Activated naive CD8-positive, alpha-beta T cell treated with anti-CD3 and anti-CD28 coated beads, Interleukin-2, amount 10 ng/mL, durations not matched to agents 7 days and 5 days (primary cell): ENCODE measurements around the gene ANKS1B. TPM values are rescaled to one million over a fixed set of nuclear protein-coding genes. Genes with fewer than 3 reads are reported as not detected.
A peak's percentile ranks its signal among the peaks of the same experiment; 100 is the strongest.
"Not testable (repeated sequence)": the region's sequence is repeated elsewhere in the genome, so short reads cannot be mapped to it uniquely, and the experiment has no call there.

Experiments
- ATAC-seq: fragments of 150-1000 bp; cut with Tn5 transposase; one replicate; pipeline ENCODE4 v1.10.0; 2021; ENCODE audit warnings: low read depth, moderate library complexity
- POLR2A ChIA-PET: fragments of 350-600 bp; sonication (Branson Sonifier 250); formaldehyde crosslinking; loops from one replicate; lab custom pipeline; 2021; ENCODE audit warnings: antibody characterized with exemption; lab: Charles Lee
- DNase-seq: peaks from one replicate; pipeline ENCODE4 v3.0.0; 2021
- H3K27ac Mint-ChIP-seq: one replicate; pipeline ENCODE4 v1.8.0; 2022; ENCODE audit warnings: mild to moderate bottlenecking, mixed read lengths
- H3K27me3 Mint-ChIP-seq: one replicate; pipeline ENCODE4 v1.8.0; 2022; ENCODE audit warnings: mild to moderate bottlenecking, moderate library complexity, mixed read lengths
- H3K36me3 Mint-ChIP-seq: one replicate; pipeline ENCODE4 v1.8.0; 2021; ENCODE audit warnings: mild to moderate bottlenecking, mixed read lengths
- H3K4me1 Mint-ChIP-seq: one replicate; pipeline ENCODE4 v1.8.0; 2021; ENCODE audit warnings: mixed read lengths
- H3K4me3 Mint-ChIP-seq: one replicate; pipeline ENCODE4 v1.8.0; 2022; ENCODE audit warnings: mild to moderate bottlenecking, moderate library complexity, mixed read lengths
- H3K9me3 Mint-ChIP-seq: one replicate; pipeline ENCODE4 v1.8.0; 2021; ENCODE audit warnings: mixed read lengths
- total RNA-seq, 2 experiments: library from RNA; stranded (reverse); gene quantifications; one replicate each; pipeline ENCODE4 v1.2.3, GENCODE V29; 2021

ANKS1B gene
- total RNA-seq, 2 experiments from 2014 or later: not detected

DNA sequence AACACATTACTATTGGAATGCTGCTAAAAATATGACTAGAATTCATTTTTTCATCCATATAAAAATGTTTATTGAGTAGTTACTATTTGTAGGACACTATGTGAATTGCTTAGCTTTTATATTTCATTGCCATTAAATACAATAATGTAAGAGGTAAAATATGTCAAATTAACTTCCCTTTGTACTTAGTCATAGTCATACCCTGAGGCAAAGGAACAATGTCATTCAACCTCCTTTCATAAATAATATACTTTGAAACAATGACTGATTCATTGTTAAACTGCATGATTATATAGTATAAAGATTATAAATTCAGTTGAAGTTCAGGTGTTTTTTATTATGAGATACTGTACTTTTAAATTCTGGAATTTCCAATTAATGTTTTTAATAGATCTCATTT lies 232.0 kb downstream of the ANKS1B start:
- Mint-ChIP-seq H3K36me3 (no peaks in the 10 kb centered on the region), H3K27ac (no peak overlapping the region), H3K4me3 (no peak overlapping the region), H3K27me3 (no peaks in the 10 kb centered on the region), H3K4me1 (no peaks in the 10 kb centered on the region), H3K9me3 (no peaks in the 10 kb centered on the region)
- DNase-seq: no peak
- POLR2A ChIA-PET: no interaction called here
- no peak for ATAC-seq

DNA sequence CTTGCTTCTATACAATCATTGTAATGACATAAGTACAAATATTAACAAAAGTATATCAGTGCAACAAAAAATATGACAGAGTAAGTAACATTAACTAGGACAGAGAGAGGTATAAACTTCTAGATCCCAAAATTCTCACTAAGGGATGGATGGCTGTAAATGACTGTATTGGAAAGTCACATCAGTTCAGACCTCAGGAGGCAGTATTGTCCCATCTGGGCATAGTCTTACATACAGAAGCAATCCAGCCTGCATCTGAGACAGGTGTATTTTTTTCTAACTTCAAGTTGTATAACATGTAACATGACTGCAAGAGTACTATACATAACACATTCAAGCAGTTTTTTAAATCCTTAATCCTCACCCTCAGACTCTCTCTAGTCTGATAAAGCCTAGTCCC lies 238.2 kb downstream of the ANKS1B start:
- H3K36me3 Mint-ChIP-seq: no peaks in the 10 kb centered on the region
- ATAC-seq (no peak), DNase-seq (no peak)
- POLR2A ChIA-PET: no interaction called here
- no peaks in the 10 kb centered on the region for H3K27me3 Mint-ChIP-seq
- H3K4me3 Mint-ChIP-seq: no peak overlapping the region
- H3K27ac Mint-ChIP-seq: no peak overlapping the region
- no peaks in the 10 kb centered on the region for H3K4me1 Mint-ChIP-seq
- H3K9me3 Mint-ChIP-seq: no peaks in the 10 kb centered on the region

DNA sequence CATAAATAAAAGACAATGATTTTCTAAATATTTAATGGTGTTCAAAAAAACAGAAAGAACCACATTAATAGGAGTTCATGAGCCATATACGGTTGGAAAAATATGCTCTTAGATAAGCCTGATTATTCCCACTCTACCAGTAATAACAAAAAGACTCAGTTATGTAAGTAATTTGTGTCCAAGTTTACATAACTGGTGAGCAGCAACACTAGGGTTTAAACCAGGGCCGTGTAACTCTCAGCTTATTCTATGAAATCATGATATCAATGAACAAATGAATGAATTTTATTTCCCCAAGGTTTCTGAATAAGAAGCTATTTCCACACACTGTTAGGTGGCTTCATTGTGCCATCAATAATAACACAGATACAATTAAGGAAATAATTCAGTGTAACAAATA lies 238.8 kb downstream of the ANKS1B start:
- Mint-ChIP-seq H3K4me1 (no peaks in the 10 kb centered on the region), H3K36me3 (no peaks in the 10 kb centered on the region), H3K4me3 (no peak overlapping the region), H3K27ac (no peak overlapping the region), H3K27me3 (no peaks in the 10 kb centered on the region), H3K9me3 (no peaks in the 10 kb centered on the region)
- ATAC-seq (no peak), DNase-seq (no peak)
- POLR2A ChIA-PET: no interaction called here

DNA sequence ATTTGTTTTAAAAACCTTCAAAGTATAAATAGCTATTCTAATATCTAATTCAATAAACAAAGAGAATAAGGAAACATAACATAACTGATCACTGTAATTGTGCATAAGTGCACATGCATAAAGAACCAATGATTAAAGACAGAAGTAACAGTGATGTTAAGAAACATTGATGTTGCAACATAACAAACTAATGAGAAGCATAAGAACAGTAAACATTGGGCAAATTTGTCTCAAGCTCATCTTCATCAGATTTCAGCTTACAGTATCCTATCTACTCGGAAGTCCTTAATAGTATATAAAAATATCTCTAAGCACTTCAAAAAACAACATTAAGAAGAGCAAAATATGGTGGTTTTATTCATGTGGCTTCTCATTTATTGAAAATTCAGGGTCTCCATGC lies 239.6 kb downstream of the ANKS1B start:
- Mint-ChIP-seq H3K27me3 (no peaks in the 10 kb centered on the region), H3K27ac (no peak overlapping the region), H3K9me3 (no peaks in the 10 kb centered on the region), H3K4me1 (no peaks in the 10 kb centered on the region), H3K4me3 (no peak overlapping the region), H3K36me3 (no peaks in the 10 kb centered on the region)
- ATAC-seq: no peak
- DNase-seq: no peak
- POLR2A ChIA-PET: no interaction called here

DNA sequence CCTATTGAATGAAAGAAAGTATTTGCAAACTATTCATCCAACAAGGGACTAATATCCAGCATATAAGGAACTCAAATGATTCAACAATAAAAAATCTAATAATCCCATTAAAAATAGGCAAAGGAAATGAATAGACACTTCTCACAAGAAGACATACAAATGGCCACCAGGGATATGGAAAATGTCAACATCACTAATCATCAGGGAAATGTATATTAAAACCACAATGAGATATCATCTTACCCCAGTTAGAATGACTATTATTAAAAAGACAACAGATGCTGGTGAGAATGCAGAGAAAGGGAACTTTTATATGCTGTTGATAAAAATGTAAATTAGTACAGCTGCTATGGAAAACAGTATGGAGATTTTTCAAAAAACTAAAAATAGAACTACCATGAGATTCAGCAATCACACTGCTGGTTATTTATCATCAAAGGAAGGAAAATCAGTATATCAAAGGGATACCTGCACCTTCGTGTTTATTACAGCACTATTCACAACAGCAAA lies 247.9 kb downstream of the ANKS1B start:
- Mint-ChIP-seq H3K4me1 (no peaks in the 10 kb centered on the region), H3K27ac (no peak overlapping the region), H3K36me3 (no peaks in the 10 kb centered on the region), H3K9me3 (peaks cover 2% of the 10 kb centered on the region), H3K4me3 (no peak overlapping the region), H3K27me3 (no peaks in the 10 kb centered on the region)
- POLR2A ChIA-PET: no interaction called here
- DNase-seq (no peak), ATAC-seq (no peak)

DNA sequence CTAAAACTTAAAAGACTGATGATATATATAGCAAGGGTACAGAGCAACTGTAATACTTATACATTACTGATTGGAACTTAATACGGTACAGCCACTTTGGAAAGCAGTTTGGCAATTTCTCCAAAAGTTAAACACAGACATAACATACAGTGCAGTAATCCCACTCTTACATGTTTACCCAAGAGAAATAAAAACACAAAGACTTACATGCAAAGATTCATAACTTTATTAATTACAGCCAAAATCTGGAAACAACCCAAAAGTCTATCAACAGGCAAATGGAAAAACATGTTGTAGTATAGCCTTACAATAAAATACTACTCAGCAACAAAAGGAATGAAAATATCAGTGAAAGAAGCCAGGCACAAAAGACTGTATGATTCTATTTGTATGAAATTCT lies 252.6 kb downstream of the ANKS1B start:
- no peak for ATAC-seq
- H3K27me3 Mint-ChIP-seq: no peaks in the 10 kb centered on the region
- POLR2A ChIA-PET: no interaction called here

DNA sequence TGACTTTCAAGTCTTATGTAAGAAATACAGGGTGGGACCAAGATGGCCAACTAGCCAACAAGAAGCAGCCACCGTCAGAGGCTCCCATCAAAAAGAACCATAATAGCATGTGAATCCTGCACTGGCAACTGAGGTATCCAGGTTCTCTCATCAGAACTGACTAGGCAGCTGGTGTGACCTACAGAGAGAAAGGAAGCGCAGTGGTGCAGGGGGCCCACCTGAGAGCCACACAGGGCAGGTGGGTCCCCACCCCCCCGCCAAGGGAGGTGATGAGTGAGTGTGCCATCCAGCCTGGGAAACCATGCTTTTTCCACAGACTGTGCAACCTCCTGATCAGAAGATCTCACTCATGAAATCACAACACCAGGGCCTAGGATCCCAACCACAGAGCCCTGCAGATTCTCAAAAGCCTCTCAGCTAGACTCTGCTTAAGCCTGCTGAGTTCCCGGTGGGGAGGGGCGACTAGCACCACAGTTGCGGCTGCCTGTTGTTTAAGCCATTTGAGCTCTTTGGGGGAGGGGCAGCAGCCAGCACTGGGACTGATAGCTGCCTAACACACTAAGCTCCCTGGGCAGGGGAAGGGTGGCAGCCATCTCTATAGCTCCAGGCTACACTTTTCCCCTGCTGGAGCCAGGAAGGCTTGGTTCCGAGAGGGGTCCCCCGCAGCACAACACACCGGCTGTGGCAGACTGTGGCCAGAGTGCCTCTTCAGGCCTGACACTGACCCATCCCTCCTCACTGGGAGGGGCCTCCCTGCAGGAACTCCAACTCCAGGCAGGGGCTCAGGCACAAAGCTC lies 261.8 kb downstream of the ANKS1B start:
- Mint-ChIP-seq H3K27me3 (no peaks in the 10 kb centered on the region), H3K36me3 (no peaks in the 10 kb centered on the region), H3K27ac (no peak overlapping the region), H3K4me3 (no peak overlapping the region), H3K4me1 (no peaks in the 10 kb centered on the region), H3K9me3 (no peaks in the 10 kb centered on the region)
- DNase-seq (no peak), ATAC-seq (no peak)
- POLR2A ChIA-PET: no interaction called here

More for the DNA sequence above, 252.6 kb downstream of the ANKS1B start:
- DNase-seq: no peak
- Mint-ChIP-seq H3K4me1 (no peaks in the 10 kb centered on the region), H3K9me3 (peaks cover 2% of the 10 kb centered on the region), H3K27ac (no peak overlapping the region), H3K4me3 (no peak overlapping the region), H3K36me3 (no peaks in the 10 kb centered on the region)

DNA sequence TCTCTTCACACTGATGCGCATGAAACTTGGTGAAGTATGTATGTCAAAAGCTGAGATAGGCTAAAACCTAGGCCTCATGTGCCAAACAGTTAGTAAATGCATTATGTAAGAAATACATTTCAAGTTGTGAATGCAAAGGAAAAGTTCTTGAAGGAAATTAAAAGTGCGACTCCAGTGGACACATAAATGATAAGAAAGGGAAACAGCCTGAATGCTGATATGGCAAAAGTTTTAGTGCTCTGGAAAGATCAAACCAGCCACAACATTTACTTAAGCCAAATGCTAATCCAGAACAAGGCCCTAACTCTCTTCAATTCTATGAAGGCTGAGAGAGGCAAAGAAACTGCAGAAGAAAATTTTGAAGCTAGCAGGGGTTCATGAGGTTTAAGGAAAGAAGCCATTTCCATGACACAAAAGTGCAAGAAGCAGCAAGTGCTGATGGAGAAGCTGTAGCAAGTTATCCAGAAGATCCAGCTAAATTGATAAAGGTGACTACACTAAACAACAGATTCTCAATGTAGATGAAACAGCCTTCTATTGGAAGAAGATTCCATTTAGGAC lies 262.9 kb downstream of the ANKS1B start:
- DNase-seq (no peak), ATAC-seq (no peak)
- H3K27me3 Mint-ChIP-seq: no peaks in the 10 kb centered on the region
- peaks cover 1% of the 10 kb centered on the region for H3K9me3 Mint-ChIP-seq
- no peaks in the 10 kb centered on the region for H3K4me1 Mint-ChIP-seq
- POLR2A ChIA-PET: no interaction called here
- H3K36me3 Mint-ChIP-seq: no peaks in the 10 kb centered on the region
- H3K4me3 Mint-ChIP-seq: no peak overlapping the region
- H3K27ac Mint-ChIP-seq: no peak overlapping the region

DNA sequence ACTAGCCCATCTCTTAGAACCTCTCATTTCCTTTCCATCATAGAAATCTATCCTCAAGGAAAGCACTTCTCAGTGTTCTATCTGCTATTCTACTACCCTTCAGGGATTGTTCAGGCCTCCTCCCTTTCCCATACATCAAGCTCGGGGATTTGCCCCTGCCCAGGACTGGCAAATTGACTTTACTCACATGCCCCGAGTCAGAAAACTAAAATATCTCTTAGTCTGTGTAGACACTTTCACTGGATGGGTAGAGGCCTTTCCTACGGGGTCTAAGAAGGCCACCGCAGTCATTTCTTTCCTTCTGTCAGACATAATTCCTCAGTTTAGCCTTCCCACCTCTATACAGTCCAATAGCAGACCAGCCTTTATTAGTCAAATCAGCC lies 264.7 kb downstream of the ANKS1B start:
- H3K27ac Mint-ChIP-seq, H3K4me1 Mint-ChIP-seq, H3K27me3 Mint-ChIP-seq, ATAC-seq, POLR2A ChIA-PET, DNase-seq, H3K36me3 Mint-ChIP-seq, H3K9me3 Mint-ChIP-seq, H3K4me3 Mint-ChIP-seq: not testable (repeated sequence)

DNA sequence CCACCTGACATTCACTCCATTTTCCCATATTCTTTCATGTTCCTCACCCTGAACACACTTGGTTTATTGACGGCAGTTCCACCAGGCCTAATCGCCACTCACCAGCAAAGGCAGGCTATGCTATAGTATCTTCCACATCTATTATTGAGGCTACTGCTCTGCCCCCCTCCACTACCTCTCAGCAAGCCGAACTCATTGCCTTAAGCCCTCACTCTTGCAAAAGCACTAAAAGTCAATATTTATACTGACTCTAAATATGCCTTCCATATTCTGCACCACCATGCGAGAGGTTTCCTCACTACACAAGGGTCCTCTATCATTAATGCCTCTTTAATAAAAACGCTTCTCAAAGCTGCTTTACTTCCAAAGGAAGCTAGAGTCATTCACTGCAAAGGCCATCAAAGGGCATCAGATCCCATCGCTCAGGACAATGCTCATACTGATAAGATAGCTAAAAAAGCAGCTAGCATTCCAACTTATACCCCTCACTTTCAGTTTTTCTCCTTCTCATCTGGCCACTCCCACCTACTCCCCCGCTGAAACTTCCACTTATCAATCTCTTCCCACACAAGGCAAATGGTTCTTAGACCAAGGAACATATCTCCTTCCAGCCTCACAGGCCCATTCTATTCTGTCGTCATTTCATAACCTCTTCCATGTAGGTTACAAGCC lies 265.2 kb downstream of the ANKS1B start:
- DNase-seq, H3K27me3 Mint-ChIP-seq, H3K4me3 Mint-ChIP-seq, H3K9me3 Mint-ChIP-seq, H3K4me1 Mint-ChIP-seq, ATAC-seq, POLR2A ChIA-PET, H3K36me3 Mint-ChIP-seq, H3K27ac Mint-ChIP-seq: not testable (repeated sequence)

DNA sequence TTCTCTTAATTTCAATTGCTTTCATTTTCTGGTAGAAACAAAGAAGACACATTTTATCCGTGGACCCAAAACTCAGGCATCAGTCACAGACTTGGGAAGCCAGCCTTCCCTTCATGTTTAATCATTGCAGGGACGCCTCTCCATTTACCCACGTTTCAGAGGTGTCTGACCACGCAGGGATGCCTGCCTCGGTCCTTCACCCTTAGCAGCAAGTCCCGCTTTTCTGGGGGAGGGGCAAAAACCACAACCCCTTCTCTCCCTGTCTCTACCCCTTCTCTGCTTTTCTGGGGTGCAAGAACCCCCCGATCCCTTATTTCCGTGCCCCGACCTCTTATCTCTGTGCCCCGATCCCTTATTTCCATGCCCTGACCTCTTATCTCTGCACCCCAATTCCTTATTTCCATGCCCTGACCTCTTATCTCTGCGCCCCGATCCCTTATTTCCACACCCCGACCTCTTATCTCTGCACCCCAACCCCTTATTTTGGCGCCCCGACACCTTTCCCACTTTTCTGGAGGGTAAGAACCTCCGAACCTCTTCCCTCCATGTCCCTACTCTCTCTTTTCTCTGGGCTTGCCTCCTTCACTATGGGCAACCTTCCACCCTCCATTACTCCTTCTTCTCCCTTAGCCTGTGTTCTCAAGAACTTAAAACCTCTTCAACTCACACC lies 268.8 kb downstream of the ANKS1B start:
- H3K27me3 Mint-ChIP-seq, H3K9me3 Mint-ChIP-seq, DNase-seq, H3K4me1 Mint-ChIP-seq, H3K36me3 Mint-ChIP-seq, POLR2A ChIA-PET, H3K4me3 Mint-ChIP-seq, ATAC-seq: not testable (repeated sequence)
- H3K27ac Mint-ChIP-seq: peak overlapping the region; percentile 54

DNA sequence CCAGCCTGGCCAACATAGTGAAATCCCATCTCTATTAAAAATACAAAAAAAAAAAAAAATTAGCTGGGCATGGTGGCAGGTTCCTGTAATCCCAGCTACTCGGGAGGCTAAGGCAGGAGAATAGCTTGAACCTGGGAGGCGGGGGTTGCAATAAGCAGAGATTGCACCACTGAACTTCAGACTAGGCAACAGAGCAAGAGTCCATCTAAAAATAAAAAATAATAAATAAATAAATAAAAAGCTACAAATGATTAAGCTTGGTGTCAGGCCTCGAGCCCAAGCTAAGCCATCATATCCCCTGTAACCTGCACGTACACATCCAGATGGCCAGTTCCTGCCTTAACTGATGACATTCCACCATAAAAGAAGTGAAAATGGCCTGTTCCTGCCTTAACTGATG lies 269.8 kb downstream of the ANKS1B start:
- ATAC-seq, H3K9me3 Mint-ChIP-seq, H3K36me3 Mint-ChIP-seq, POLR2A ChIA-PET, H3K27ac Mint-ChIP-seq, H3K27me3 Mint-ChIP-seq, H3K4me1 Mint-ChIP-seq, DNase-seq, H3K4me3 Mint-ChIP-seq: not testable (repeated sequence)

DNA sequence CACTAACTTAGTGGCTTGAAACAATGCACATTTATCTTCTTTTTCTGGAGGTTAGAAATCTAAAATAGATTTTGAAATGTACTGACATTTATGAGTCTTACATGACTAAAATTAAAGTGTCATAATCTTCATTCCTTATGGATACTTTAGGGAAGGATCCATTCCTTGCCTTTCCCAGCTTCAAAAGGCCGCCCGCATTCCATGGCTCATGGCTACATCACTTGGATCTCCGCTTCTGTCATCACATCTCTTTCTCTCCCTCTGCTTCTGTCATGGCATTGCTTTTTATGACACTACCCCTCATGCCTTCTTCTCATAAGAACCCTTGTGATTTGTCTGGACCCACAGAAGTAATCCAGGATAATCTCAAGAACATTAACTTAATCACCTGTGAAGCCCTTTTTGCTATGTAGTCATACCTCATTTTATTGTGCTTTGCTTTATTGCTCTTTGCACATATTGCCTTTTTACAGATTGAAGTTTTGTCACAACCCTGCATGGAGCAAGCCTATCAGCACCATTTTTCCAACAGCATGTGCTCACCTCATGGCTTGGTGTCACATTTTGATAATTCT lies 270.7 kb downstream of the ANKS1B start:
- Mint-ChIP-seq H3K9me3 (peaks cover 4% of the 10 kb centered on the region), H3K4me3 (no peak overlapping the region), H3K4me1 (no peaks in the 10 kb centered on the region), H3K36me3 (no peaks in the 10 kb centered on the region), H3K27ac (no peak overlapping the region), H3K27me3 (no peaks in the 10 kb centered on the region)
- POLR2A ChIA-PET: no interaction called here
- no peak for ATAC-seq
- DNase-seq: no peak
